ENCODE results near the gene C10orf105.

DNA sequence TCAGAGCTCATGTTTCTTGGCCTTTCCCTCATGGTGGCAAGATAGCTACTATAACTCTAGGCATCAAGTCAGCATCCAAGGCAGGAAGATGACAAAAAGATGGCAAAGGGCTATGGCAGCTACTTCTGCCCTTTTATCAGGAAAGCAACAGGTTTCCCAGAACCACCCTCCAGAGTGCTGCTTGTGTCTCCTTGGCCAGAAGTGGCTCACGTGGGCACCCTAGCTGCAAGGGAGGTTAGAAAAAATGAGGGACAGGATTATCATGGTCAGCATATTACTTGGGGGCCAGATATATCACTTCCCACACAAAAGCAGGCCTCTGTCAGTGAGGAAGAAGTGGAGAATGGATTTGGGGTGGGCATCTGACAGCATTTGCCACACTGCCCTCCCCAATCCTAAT is 24.3 kb upstream of the C10orf105 start:
- TF ChIP-seq ZNF571 (tag by site-specific recombination; IDR thresholded peaks at IDR 0.05) (no peak), ZNF514 (tag by site-specific recombination; IDR thresholded peaks at IDR 0.05) (no peak), TRIM28 (IDR thresholded peaks at IDR 0.05; ENCODE audit: borderline replicate concordance, low read length) (no peak), CTCF (tag by site-specific recombination; IDR thresholded peaks at IDR 0.05) (no peak), ZBTB1 (tag by site-specific recombination; IDR thresholded peaks at IDR 0.05) (no peak), HOXA7 (CRISPR knock-in tag; IDR thresholded peaks at IDR 0.05; ENCODE audit: borderline replicate concordance) (no peak), ZIC2 (tag by site-specific recombination; IDR thresholded peaks at IDR 0.05) (no peak), ZNF274 (IDR thresholded peaks at IDR 0.05; ENCODE audit: low read length) (no peak), ZNF274 (tag by site-specific recombination; IDR thresholded peaks at IDR 0.05; ENCODE audit: borderline replicate concordance) (no peak)
